ENCODE measurements around the gene TUBB2B.
"Not testable (repeated sequence)": the region's sequence is repeated elsewhere in the genome, so short reads cannot be mapped to it uniquely, and the experiment has no call there.

GRCh38 chr6:3197734-3198133 is 29.7 kb downstream of the TUBB2B start:
- TF ChIP-seq, protein P1, sequence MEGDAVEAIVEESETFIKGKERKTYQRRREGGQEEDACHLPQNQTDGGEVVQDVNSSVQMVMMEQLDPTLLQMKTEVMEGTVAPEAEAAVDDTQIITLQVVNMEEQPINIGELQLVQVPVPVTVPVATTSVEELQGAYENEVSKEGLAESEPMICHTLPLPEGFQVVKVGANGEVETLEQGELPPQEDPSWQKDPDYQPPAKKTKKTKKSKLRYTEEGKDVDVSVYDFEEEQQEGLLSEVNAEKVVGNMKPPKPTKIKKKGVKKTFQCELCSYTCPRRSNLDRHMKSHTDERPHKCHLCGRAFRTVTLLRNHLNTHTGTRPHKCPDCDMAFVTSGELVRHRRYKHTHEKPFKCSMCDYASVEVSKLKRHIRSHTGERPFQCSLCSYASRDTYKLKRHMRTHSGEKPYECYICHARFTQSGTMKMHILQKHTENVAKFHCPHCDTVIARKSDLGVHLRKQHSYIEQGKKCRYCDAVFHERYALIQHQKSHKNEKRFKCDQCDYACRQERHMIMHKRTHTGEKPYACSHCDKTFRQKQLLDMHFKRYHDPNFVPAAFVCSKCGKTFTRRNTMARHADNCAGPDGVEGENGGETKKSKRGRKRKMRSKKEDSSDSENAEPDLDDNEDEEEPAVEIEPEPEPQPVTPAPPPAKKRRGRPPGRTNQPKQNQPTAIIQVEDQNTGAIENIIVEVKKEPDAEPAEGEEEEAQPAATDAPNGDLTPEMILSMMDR (IDR thresholded peaks at IDR 0.05; ENCODE audit: low read depth, low read length), result not testable (repeated sequence)
- TF ChIP-seq EZH2phosphoT487 (IDR thresholded peaks at IDR 0.05; ENCODE audit: low read depth), result not testable (repeated sequence)
